ENCODE measurements around the gene ARL8B.
A peak's percentile ranks its signal among the peaks of the same experiment; 100 is the strongest.
"Not testable (repeated sequence)": the region's sequence is repeated elsewhere in the genome, so short reads cannot be mapped to it uniquely, and the experiment has no call there.

Gene ARL8B

DNA sequence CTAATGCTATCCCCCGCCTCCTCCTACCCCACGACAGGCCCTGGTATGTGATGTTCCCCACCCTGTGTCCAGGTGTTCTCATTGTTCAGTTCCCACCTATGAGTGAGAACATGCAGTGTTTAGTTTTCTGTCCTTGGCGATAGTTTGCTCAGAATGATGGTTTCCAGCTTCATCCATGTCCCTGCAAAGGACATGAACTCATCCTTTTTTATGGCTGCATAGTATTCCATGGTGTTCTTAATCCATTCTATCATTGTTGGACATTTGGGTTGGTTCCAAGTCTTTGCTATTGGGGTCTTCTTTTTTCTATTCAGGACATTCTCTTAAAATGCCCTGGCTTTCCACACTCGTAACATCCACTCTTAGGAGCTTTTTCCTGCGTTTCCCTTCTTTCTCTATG lies 25.1 kb downstream of the ARL8B start:
- DNase-seq = not testable (repeated sequence)

DNA sequence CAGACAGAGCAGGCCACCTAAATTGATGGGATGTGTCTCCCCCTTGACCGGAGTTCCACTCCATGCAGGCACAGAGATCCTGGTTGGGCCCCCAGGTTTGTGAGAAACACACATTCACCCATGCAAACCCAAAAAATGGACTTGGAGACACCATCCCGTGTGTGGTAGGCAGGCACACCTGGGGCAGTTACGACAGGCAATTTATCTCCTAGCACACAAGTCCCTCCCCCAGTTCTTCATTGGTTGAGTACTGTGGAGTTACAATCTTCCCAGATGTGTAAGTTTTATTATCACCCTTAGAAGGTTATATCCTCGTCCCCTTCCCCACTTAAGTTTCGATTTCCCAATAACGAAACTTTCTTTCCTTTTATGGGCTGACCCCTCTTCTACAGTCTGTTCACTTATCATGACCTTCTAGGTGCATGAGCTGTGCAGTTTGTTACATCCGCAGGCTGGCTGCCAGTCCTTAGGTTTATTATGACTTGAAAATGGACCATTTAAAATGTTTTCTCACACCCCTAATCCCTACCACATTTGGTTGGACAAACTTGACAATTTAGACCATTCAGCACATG lies 27.3 kb downstream of the ARL8B start:
- no peak for DNase-seq

DNA sequence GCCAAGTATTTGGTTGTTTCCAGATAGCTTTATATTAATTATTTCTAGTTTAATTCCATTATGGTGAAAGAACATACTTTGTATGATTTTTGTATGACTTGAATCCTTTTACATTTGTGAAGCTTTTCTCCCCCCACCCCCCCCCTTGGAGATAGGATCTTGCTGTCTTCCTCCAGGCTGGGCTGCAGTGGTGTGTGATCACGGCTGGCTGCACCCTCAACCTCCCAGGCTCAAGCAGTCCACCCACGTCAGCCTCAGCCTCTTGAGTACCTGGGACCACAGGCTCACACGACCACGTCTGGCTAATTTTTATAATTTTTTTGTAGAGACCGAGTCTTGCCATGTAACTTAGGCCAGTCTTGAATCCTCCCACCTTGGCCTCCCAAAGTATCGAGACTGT lies 29.5 kb downstream of the ARL8B start:
- DNase-seq = no peak

DNA sequence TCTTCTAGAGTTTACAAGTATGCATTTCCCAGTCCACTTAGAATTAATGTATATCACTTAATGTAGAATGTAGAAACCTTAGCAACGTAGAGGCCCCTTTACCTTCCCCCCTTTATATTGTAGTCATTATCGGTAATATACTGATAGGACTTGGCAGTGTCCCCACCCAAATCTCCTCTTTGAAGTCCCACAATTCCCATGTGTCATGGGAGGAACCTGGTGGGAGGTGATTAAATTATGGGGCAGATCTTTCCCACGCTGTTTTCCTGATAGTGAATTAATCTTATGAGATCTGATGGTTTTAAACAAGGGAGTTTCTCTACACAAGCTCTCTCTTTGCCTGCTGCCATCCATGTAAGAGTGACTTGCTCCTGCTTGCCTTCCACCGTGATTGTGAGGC lies 31.0 kb downstream of the ARL8B start:
- no peak for DNase-seq

DNA sequence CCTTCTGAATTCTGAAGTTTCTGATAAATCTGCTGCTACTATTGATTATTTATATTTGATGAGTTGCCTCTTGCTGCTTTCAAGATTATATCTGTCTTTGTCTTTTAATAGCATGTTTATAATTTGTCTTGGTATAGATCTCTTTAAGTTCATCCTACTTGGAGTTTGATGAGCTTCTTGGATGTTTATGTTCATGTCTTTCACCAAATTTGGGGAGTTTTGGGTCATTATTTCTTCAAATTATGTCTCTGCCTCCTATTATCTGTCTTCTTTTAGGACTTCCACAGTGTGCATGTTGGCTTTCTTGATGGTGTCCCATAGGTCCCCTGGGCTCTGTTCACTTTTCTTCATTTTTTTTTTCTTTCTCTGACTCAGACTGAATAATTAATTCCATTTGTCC lies 33.1 kb downstream of the ARL8B start:
- no peak for DNase-seq

DNA sequence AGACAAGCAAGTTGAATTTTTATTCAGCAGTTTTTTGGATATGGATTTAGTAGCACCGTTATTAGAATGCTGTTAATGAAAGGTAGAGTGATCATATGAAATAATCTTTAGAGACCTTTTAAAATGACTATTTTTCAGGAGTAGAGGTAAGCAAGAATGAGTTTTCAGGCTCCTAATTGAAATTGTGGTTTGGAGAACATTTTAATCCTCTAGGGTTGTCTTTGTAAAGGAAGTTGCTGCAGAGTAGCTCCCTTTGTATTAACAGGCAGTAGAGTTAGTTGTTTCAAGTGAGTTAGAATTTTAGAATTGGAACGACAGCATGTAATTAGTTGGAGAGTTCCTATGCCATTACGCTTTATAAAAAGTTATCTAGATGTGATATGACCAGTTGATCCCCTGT lies 38.2 kb downstream of the ARL8B start:
- DNase-seq = no peak

DNA sequence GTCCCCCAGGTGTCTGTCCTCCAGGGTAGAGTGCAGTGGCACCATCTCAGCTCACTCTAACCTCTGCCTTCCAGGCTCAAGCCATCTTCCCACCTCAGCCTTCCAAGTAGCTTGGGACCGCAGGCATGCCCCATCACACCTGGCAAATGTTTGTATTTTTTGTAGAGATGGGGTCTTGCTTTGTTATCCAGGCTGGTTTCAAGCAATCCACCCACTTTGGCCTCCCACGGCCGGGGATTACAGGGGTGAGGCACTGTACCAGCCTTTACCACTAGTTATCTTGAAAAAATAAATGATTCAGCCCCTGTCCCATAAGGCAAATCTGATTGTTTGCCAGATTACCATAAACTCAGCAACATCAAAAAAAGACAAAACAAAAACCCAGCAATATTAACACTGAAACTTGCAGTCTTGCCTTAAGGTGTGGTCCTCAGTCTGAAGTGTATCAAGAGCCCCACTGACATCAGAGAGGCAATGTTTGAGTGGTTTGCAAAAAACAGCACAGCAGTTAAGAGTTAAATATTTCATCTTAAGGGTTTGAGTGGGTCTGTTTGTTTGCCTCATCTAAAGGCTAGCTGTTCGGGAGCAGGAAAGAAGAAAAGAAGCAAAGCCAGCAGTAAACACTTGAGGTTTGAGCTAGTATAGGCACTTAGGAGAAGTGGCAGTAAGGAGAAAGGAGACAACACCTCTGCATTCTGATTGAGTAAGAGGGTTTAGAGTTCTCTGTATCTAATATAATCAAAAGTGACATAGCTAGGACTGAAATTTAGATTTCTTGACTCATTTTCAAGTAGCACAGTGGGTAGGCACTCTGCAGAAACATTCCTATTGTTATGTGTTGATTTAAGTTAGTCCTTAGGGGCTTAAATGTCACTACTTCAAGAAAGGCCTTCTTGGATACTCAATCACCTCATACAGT lies 39.1 kb downstream of the ARL8B start:
- no peak for DNase-seq

DNA sequence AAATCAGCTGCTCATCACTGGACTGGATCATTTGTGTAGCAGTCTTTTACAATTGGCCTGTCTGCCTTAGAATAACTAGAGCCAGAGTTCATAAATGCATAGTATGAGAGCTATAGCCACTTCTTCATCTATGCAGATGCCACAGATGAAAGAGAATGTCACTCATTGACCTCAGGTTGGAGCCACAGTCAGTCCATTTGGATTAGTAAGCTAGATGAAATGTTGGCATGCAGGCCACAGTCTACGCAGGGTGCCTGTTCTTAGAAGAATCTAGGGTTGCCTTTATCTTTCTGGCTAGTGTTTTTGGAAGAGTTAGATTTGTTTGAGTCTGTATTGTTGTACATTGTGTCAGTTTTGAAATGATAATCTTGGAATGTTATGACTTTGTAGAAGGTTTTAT lies 40.0 kb downstream of the ARL8B start:
- DNase-seq = no peak

DNA sequence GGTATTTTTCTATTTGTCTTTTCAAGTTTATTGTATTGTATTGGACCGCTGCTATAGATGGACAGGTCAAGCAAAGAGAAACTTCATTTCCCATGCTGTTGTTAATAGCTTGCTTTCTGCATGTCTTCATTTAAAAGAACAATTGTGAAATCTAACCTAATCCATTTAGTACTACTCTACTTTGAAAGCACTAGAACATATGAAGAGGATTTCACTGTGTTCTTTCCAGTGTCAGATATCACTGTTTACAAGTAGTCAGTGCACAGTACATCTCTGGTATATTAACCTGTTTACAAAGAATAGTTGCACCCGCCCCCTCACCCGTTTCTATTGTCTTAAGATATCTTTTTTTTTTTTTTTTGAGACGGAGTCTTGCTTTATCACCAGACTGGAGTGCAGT lies 43.6 kb downstream of the ARL8B start:
- no peak for DNase-seq

DNA sequence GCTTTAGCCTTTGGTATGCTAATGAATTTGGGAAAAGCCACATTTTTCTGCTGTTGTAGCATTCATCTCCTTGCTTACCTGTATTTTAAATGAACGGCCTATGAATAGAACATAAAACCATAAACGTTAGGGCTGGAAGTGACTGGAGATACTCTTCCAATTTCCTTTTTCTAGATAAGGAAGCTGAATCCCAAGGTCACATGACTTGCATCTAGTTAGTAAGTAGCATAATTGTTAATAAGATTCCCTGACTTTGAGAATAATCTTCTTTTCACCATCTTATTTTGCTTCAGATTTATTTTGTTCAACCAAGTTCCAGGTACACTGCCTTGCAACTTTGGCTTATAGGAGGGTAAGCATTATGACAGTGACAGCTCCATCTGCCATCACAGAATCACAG lies 44.8 kb downstream of the ARL8B start:
- DNase-seq = no peak

DNA sequence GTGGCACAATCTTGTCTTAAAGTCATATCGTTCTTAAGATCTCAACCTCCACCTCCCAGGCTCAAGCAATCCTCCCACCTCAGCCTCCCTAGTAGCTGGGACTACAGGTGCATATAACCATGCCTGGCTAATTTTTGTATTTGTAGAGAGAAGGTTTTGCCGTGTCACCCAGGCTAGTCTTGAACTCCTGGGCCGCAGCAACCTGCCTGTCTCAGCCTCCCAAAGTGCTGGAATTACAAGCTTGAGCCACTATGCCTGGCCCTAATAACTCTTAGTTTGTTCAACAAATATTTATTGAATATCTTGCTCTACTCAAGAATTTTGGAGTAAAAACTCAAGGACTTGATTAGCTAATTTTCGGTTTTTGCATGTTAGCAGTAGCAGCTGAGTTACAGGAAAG lies 46.0 kb downstream of the ARL8B start:
- no peak for DNase-seq

DNA sequence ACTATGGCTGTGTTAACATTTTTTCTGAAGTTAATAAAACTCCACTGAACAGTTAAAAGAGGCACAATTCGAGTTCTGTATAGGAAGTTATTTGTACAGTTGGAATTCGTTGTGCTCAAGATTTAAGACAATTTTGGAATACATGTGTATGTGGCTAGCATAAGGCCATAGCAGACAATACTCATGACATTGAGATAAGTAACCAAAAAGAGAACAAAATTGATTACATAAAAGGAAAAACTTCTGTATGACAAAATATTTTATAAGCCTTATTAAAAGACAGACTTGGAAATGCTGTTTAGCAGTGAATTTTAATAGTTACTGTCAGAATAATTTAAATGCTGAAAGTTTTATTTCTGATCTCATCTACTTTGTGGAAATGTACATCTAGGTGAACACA lies 47.7 kb downstream of the ARL8B start:
- no peak for DNase-seq

DNA sequence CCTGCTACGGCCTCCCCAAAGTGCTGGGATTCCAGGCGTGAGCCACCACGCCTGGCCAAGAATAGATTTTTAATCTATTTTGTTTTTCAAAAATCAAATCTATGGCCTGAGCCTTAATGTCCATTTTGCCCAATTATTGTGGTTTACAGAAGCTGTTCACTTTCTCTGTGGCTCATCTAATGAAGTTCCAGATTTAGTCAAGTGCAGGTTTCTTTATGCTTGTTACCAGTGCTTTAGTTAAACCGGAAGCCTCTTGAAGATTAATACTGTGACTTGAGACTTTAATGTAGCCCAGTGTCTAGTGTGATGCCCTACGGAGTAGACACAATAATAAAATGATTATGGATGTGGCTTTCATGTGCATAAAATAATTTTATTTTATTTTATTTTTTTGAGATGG lies 48.9 kb downstream of the ARL8B start:
- DNase-seq = no peak

DNA sequence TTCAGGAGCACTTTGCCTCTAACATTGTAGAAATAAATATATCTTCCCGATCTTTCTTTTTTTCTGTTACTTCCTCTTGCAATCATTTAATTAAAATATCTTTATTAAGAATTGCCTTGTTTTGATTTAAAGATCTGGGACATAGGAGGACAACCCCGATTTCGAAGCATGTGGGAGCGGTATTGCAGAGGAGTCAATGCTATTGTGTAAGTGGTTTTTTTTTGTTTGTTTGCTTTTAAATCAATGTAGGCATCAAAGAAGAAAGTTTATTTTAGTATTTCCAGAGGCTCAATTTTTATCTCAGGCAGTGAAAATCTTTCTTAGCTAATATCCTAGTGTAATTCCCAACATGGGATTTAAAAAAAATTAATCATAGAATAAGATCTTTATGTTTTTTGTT lies 49.9 kb downstream of the ARL8B start:
- DNase-seq = no peak

DNA sequence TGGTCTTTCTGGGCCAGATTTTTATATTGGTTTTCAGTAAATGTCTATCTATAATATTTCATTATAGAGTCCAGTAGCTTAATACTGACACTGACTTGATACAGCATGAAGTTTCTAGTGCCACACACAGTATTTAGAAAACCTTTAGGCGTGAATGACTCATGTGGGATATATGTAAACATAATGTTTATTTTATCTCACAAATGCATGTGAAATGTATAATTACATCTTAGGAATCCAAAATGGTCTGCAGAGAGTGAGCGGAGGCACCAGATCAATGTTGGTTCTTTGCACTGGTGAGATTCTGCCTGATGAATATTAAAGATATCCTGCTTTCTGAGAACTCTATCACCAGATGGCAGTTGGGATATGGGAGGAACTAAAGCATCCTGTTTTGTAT lies 56.9 kb downstream of the ARL8B start:
- DNase-seq = not testable (repeated sequence)

DNA sequence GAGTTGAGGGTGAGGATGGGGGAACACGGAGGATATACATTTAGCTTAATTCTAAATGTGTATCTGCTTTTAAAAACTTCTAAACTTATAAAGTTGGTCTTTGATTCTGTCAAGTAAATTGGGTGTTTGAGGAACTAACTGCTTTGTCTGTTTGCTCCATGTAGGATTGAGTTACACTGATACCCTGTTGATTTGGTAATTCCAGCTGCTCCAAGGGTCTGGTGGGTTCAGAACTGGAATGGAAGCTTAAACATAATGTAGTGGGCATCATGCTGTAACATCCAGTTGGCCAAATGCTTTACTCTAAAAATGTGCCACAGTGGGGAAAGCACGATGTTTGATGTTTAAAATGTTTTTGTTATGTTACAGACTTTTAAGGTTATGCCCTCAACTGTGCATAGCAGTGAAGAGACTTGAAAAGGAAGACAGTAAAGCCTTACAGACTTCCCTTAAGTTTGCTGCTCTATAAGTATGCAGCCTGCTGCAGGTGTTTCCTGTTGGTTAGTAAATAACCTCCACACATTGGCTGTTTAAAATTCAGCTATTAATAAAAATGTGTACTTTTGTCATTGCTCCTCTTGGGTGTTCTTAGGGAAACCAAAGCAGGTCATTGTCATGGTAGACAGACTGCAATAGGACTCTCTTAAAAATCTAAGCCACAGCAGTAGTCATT lies 59.5 kb downstream of the ARL8B start:
- DNase-seq = no peak

DNA sequence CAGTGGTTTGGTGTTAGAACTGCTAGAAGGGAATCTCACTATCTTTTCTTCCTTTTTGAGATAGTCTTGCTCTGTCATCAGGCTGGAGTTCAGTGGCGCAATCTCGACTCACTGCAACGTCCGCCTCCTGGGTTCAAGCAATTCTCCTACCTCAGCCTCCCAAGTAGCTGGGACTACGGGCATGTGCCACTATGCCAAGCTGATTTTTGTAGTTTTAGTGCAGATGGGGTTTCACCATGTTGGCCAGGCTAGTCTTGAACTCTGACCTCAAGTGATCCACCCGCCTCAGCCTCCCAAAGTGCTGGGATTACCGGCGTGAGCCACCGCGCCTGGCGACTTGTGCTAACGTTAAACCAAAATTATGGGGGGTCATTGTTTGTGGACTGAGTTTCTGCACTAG lies 61.6 kb downstream of the ARL8B start:
- not testable (repeated sequence) for DNase-seq

DNA sequence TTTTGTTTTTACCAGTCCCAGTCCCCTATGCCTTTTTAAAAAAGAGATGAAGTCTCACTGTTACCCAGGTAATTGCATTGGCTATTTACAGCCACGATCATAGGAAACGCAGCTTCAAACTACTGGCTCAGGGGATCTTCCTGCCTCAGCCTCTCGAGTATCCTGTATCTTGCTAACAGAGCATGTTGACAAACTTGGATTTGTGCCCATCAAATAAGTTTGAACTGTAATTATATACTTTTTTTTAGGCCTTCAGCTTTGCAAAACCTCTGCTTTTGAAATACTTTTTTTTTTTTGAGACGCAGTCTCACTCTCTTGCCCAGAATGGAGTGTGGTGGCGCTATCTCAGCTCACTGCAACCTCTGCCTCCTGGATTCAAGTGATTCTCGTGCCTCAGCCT lies 62.4 kb downstream of the ARL8B start:
- no peak for DNase-seq

DNA sequence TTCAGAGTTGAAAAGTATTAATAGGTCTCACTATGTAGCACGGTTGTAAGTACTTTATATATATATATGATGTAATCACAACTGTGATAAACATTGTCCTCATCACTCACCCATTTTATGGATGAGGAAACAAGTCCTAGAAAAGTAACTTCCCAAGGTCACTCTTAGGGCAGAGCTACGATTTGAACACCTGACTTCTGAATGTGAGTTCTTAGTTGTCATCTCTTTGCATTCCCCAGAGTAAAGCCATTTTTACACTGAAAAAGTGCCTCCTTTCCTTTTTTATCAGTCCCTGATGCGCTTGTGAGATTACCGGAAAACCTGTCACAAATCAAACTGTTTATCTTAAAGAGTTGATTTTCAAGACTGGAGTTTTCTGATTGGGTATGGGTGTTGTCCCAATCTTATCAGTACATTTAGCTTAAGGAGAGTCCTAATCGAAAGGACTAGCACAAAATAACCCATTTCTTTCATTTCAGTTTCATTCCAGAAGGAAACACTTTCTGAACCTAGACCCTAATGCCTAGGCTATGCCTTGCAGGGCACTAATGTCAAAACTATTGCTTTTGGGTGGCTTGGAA lies 63.1 kb downstream of the ARL8B start:
- no peak for DNase-seq

DNA sequence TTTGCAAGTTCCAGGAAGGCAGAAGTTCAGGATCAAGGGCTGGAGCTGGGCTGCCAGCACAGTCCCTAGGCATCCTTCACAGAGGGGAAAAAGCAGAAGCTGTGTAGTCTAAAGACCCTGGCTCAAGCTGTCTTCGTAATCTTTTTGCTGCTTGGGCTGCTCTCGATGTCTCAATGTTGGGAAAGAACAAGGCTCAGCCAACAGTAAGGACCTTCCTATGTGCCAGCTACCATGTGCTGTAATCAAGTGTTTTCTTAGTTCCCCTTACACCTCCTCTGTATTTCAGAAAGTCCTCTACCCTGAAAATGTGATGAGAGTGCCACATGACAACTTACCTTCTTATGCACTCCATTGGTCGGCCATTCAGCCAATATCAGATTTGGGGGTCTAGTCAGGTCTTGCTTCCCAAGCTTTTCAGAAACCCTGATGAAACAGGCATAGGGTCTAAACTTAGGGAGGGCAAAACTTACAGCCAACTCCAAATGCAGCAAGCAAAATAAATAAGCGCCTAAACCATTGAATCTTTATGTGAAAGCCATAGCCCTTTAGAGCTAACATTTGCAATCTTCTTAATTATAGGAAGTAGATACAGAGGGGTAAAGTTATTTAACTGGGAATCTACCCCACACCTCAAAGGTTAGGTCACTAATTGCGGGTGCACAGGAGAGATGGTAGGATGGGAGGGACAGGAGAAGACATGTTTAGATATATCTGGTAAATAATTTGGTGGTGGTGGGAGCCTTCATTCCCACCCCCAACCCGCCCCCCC lies 64.2 kb downstream of the ARL8B start:
- DNase-seq = no peak

DNA sequence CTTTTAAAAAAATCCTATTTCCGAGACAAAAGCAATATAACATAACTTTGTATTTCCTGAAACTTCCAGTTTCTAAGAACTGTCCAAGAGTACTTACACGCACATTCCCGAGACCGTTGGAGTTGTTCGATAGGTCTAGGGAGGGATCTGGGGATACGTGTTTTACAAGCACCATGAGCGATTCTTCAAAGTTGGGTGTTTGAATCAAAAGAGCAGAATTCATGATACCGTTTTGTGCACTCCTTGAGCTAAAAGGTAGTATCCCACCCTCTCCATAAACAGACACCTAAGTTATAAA lies 64.7 kb downstream of the ARL8B start:
- no peak for DNase-seq

DNA sequence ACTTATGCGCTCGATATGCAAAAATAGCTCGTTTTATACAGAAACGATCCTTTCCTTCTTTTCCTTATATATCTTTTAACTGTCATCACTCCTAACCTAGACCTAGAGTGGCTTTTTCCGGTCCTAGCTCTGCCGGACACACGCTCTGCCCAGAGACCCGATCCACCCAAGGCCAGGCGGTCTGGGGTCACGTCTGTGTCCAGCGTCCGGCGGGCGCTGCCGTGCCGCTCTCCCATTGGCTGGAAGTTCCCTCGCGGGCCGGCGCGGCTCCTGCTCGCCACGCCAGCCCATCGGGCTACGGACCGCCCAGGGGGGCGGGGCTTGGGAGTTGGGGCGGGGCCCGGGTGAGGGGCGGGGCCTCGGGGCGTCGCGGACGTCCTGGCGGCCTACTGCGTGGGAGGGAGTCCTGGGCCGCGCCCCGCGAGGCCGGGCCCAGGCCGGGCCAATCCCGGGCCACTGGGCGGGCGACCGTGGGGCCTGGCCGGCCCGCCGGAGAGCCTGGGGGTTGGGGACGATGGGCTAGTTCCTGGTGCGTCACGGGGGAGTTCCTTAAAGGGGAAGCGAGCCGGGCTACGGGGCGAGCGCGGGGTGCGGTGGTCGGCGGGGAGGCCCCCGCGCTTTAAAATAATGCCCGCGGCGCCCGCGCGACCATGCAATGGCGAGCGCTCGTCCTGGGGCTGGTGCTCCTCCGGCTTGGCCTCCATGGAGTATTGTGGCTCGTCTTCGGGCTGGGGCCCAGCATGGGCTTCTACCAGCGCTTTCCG lies 65.2 kb downstream of the ARL8B start, which contains the start of gene EDEM1:
Gene EDEM1, plus strand, starts transcription at position 552 of the 764 bp plus-strand sequence. Its CDS starts 99 bp downstream, at position 651.
- peak; percentile 69 to 88 for DNase-seq
